Frontal cortex (tissue), 4 donors: ENCODE measurements around the gene ZBED1. TPM values are rescaled to one million over a fixed set of nuclear protein-coding genes. Genes with fewer than 3 reads are reported as not detected.

ENCODE experiments used
- DNase-seq, 2 donors: peaks; one replicate each; pipeline ENCODE4 v3.0.0; 2012; ENCODE audit warnings: low spot score in 2 of 2
- FAIRE-seq: peaks from 2 replicates; lab custom pipeline; 2012; peaks lifted over from hg19 to GRCh38; lab: Jason Lieb, UNC
- total RNA-seq: library from RNA; depleted of rRNA; stranded (reverse); fragments of >200 nt; gene quantifications from one replicate; pipeline ENCODE4 v1.2.3, GENCODE V29; 2014
- donor health status: control.
- donor health status: control.
- donor health status: control.

Gene ZBED1
- total RNA-seq, 1 donor from 2014 or later, result 33.0 TPM

GRCh38 chrX:2501559-2502102, 855 bp upstream of the ZBED1 start:
- DNase-seq (peak in 1 of 2 donors; percentile 16), FAIRE-seq (no peak)

GRCh38 chrX:2500091-2500802, 529 bp downstream of the ZBED1 start:
- no peak for FAIRE-seq

GRCh38 chrX:2499507-2499906, 1.3 kb downstream of the ZBED1 start:
- FAIRE-seq (no peak), DNase-seq (no peak)

More at GRCh38 chrX:2500091-2500802, 529 bp downstream of the ZBED1 start:
- peak in 1 of 2 donors; percentile 69 for DNase-seq

GRCh38 chrX:2498781-2499302, 1.9 kb downstream of the ZBED1 start:
- DNase-seq (peak in 1 of 2 donors; percentile 37), FAIRE-seq (no peak)

- FAIRE-seq (no peak), DNase-seq (peak in 1 of 2 donors; percentile 18)
Measured at GRCh38 chrX:2497961-2498780, 2.6 kb downstream of the ZBED1 start.

- no peak for DNase-seq
- FAIRE-seq, result no peak
Measured at GRCh38 chrX:2495595-2495994, 5.2 kb downstream of the ZBED1 start.

DNA sequence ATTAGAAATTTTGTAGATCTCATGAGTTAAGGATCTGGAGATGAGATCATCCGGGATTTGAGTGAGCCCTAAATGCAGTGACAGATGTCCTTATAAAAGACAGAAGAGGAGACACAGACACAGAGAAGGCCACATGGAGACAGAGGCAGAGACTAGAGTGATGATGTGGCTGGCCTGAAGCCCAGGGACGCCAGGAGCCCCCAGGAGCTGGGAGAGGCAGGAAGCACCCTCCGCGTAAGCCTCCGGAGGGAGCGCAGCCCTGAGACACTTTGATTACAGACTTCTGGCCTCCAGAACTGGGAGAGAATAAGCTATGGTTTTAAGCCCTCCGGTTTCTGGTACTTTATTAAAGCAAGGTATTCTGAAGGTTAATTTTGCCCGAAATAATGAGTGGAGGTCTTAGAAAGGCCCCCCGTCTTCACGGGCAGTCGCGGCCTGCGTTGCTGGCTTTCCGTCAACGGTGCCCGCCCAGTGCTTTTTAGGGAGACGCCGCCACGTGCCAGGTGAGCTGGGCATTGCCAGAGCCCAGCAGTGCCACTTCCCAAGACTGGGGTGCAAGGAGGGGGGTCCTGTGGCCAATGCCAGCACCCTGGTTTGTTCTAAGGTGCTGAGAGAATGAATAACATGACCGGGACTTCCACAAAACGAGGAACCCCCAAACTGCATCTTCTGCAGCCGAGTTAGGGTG, 8.1 kb downstream of the ZBED1 start:
- DNase-seq, result no peak
- no peak for FAIRE-seq

DNA sequence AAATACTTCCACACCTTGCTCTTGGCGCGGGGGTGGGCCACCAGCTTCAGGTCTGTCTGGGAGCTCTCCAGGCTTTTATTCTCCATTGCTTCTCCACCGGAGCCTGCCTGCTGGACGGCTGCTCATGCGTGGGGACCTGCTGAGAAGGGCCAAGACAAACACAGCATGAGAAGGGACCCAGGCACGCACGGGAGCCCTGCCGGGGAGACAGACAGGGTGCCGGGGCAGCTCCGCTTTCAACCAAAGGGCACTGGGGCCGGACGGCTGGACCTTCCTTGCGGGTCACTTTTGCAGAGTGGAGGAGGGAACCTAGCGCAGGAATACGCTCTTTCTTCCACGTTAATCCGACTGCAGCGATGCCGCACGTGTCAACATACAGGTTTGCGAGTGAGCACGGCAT, 10.1 kb downstream of the ZBED1 start:
- DNase-seq, result no peak
- FAIRE-seq, result no peak

DNA sequence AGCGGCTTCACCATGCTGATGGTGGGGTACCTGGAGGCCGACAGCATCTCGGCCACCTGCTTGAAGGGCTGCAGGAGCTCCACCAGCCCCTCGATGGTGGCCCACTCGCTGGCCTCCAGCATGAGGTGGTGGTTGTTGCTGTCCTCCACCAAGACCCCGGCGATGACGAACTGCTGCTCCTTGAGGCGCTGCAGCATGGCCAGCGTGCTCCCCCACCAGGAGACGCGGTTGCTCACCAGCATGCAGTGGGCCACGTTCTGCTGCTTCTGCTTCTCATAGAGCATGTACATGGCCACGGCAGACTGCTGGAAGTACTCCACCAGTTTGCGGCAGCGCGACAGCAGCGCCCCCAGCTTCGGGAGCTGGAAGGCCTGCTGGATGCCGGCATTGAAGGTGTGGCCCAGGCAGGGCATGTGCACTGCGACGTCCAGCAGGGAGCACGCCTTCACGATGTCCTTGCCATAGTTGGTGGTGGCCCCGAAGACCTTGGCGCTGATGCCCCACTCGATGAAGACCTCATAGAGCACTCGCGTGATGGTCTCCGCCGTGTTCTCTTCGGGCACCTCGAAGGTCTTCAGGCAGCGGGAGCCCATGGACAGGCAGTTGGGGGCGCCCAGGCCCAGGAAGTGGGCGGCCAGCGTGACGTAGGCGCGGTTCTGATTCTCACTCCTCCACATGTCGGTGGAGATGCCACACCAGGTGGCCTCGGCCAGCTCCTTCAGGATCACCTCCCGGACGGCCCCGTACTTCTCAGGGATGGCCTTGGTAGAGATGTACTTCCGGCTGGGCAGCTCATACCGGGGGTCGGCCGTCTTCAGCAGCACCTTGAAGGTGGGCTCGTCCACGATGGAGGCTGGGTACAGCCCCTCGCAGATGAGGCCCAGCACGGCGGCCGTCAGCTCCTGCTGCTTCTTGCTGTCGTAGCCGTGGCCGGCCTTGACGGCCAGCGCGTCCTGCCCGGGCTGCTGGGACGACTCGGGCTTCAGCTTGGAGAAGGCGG, 11.0 kb downstream of the ZBED1 start:
- FAIRE-seq (no peak), DNase-seq (no peak)

DNA sequence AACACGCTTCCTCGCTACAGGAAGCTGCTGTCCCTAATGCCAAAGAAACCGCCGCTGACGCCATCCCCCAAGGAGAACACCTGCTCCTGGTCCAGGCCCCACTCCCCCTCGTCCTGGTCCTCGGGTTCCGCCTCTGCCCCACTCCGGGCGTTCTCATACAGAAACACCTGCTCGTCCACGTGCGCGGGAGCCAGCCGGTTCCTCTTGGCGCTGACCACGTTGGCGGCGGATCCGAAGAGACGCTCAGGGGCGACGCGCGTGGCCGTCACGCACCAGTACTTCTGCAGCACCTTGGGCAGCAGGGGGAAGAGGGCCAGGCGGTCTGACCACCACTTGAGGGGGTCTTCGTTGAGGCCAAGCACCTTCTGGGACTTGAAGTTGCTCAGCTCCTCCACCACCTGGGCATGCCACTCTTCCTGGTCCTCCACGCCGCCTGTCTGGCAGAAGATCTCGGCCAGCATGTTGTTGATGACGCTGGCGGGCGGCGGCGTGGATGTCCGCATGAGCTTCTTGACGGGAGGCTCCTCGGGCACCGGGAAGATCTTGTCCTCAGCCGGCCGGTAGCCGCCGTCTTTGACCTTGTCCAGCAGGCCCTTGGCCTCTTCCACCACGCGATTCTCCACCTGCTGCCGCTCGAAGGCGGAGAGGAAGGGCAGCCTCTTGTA, 12.0 kb downstream of the ZBED1 start:
- DNase-seq (no peak), FAIRE-seq (no peak)

- no peak for DNase-seq
- FAIRE-seq, result no peak
Measured at GRCh38 chrX:2487366-2487765, 13.4 kb downstream of the ZBED1 start.

GRCh38 chrX:2486476-2487133, 14.2 kb downstream of the ZBED1 start:
- DNase-seq, result no peak
- no peak for FAIRE-seq

GRCh38 chrX:2485789-2486345, 14.9 kb downstream of the ZBED1 start:
- no peak for FAIRE-seq
- DNase-seq, result no peak

GRCh38 chrX:2484721-2485648, 15.8 kb downstream of the ZBED1 start:
- FAIRE-seq (no peak), DNase-seq (peak in 1 of 2 donors; percentile 35)

DNA sequence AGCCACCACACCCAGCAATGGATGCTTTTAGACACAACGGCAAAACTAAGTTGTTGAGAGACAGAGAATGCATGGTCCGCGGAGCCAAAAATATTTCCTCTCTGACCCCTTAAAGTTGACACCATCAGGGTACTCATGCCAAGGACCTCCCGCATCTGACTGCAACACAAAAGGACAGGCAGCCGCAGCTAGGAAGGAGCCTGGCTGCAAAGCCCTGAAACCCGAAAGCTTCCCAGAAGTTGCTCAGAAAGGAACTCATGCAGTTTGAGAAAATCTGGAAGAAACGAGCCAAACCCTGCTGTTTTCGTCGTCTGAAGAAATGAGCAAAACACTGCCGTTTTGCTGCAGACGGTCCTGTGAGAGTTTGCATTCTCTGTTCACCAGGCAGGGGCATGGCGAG, 16.5 kb downstream of the ZBED1 start:
- no peak for FAIRE-seq
- peak in 1 of 2 donors; percentile 16 for DNase-seq

- DNase-seq, result no peak
- FAIRE-seq, result no peak
Measured at GRCh38 chrX:2483398-2484060, 17.2 kb downstream of the ZBED1 start.
